Measurements from ENCODE around the gene CDH2. TPM values are rescaled to one million over a fixed set of nuclear protein-coding genes. Genes with fewer than 3 reads are reported as not detected.

The CDH2 gene
- total RNA-seq, 3 donors from 2014 or later: 0.63 to 11.0 (median 0.67) TPM

DNA sequence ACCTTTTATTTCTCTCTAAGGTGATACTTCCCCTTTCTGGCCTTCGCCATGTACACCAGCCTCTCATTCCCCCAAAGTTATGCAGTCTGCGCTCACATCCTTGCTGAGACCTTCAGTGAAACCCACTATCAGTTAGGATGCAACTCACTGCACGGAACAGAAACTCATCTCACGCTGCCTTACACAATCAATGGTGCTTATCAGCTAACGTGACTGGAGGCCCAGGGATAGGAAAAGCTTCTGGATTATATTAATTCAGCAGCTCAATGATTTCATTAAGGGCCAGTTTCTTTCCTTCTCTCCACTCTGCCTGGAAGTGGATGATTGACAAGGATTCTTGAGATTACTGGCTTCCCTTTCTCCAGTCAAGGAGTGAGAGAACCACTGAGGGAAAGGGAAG, 44.8 kb downstream of the CDH2 start:
- H3K4me3 ChIP-seq: no peak overlapping the region
- no peak for DNase-seq
- H3K4me1 ChIP-seq (ENCODE audit: low read depth): no peaks in the 10 kb centered on the region
- H3K36me3 ChIP-seq (ENCODE audit: low read depth): no peaks in the 10 kb centered on the region
- H3K9me3 ChIP-seq: no peaks in the 10 kb centered on the region
- intact Hi-C loops (cut with DNase I, micrococcal nuclease): no loop called here
- no peak for ATAC-seq
- TF ChIP-seq CTCF (IDR thresholded peaks at IDR 0.05): no peak

- DNase-seq (no peak), ATAC-seq (no peak)
- Histone ChIP-seq H3K4me3 (no peak overlapping the region), H3K9me3 (no peaks in the 10 kb centered on the region), H3K4me1 (ENCODE audit: low read depth) (no peaks in the 10 kb centered on the region), H3K36me3 (ENCODE audit: low read depth) (no peaks in the 10 kb centered on the region)
- no peak for TF ChIP-seq CTCF (IDR thresholded peaks at IDR 0.05)
- intact Hi-C loops (cut with DNase I, micrococcal nuclease): no loop called here
These were observed 48.3 kb downstream of the CDH2 start for GRCh38 chr18:28128659-28128980.

DNA sequence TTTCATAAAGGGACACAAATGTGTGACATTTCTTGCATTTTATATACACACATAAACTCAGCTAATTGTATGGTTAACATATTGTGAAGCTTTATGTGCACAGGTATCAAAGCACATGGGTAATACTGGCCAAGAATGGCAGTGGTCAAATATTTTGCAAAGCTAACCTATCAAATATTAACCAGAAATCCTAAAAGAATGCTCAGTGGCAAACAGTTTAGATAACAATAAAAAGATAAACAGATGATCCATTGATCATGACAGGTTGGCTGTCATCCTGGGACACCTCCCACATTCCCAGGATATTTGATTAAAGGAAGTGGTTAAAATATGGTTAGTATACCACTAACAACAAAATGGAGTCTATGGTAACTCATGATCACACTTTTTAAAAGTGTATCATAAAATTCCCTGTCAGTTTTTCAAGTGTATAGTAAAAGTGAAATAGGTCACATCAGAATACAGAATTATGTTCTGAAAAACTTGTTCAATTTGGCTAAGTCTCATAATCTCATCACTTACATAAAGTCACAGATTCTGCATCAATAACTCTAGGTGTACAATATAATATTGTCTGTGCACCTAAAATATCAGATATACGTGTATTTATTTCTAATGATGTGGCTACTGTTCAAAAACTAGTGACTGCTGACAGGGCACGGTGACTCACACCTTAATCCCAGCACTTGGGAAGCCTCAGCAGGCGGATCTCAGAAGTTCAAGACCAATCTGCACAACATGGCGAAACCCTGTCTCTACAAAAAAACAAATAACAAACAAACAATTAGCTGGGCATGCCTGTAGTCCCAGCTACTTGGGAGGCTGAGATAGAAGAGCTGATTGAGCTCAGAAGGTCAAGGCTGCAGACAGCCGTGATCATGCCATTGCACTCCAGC, 48.9 kb downstream of the CDH2 start:
- Histone ChIP-seq H3K9me3 (no peaks in the 10 kb centered on the region), H3K4me1 (ENCODE audit: low read depth) (no peaks in the 10 kb centered on the region), H3K4me3 (no peak overlapping the region), H3K36me3 (ENCODE audit: low read depth) (no peaks in the 10 kb centered on the region)
- DNase-seq: no peak
- no peak for ATAC-seq
- intact Hi-C loops (cut with DNase I, micrococcal nuclease): no loop called here
- no peak for TF ChIP-seq CTCF (IDR thresholded peaks at IDR 0.05)

GRCh38 chr18:28127228-28127627, 49.7 kb downstream of the CDH2 start:
- H3K4me1 ChIP-seq (ENCODE audit: low read depth): no peaks in the 10 kb centered on the region
- no peaks in the 10 kb centered on the region for H3K9me3 ChIP-seq
- TF ChIP-seq CTCF (IDR thresholded peaks at IDR 0.05): no peak
- intact Hi-C loops (cut with DNase I, micrococcal nuclease): no loop called here
- ATAC-seq (no peak), DNase-seq (no peak)
- no peak overlapping the region for H3K4me3 ChIP-seq
- H3K36me3 ChIP-seq (ENCODE audit: low read depth): no peaks in the 10 kb centered on the region

GRCh38 chr18:28126768-28127167, 50.2 kb downstream of the CDH2 start:
- intact Hi-C loops (cut with DNase I, micrococcal nuclease): no loop called here
- no peaks in the 10 kb centered on the region for H3K36me3 ChIP-seq (ENCODE audit: low read depth)
- no peaks in the 10 kb centered on the region for H3K4me1 ChIP-seq (ENCODE audit: low read depth)
- ATAC-seq: no peak
- no peak for TF ChIP-seq CTCF (IDR thresholded peaks at IDR 0.05)
- H3K9me3 ChIP-seq: no peaks in the 10 kb centered on the region
- DNase-seq: no peak
- no peak overlapping the region for H3K4me3 ChIP-seq

All from mucosa of descending colon (tissue), 3 donors.